ENCODE data around the gene CYP8B1. TPM values are rescaled to one million over a fixed set of nuclear protein-coding genes. Genes with fewer than 3 reads are reported as not detected.

Gene CYP8B1
- total RNA-seq, 4 donors from 2014 or later = not detected

DNA sequence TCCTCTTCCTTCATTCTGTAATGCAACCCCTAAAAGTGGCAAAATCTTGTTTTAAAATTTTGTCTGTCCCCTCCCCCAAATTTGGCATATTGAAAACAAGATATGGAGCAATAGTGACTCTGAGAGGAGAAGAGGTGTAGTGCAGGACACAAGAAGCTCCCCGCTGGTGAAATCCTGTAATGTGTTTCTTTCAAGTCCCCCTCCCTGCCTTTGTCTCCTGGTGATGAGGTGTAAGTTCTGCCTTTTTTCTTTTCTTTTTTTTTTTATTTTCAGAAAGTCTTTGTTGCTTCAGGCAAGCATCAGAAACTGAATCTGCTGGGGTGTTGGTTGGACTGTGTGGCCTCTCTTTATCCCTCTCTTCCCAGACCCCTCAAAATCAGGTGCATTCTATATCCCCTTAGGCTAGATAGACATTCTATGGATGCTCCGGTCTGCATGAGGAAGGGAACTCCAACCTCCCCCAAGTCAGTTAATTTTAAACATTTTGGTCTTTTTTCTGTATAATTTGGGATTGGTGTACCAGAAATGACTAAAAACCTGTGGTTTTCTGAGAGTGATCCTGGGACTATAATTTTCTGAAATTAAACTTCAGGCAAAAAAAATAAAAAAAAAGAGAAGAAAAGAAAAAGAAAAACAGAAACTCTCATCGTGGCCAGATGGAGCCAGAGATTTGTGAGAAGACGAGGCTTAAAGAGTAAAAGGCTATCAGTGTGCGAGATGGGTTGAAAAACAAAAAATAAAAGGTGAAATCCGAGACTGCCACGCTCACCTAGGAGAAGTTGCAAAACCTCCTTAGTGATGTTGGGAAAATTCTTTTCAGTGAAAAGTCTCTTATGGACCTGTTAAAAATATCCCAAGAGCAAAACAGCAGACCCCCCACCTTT, 45.0 kb downstream of the CYP8B1 start:
- 47% methylated on average over 7 of the region's 7 CpGs for WGBS, 2 donors
- DNase-seq = peak in 1 of 2 donors; percentile 8
- intact Hi-C loops (cut with DNase I) = no loop called here

DNA sequence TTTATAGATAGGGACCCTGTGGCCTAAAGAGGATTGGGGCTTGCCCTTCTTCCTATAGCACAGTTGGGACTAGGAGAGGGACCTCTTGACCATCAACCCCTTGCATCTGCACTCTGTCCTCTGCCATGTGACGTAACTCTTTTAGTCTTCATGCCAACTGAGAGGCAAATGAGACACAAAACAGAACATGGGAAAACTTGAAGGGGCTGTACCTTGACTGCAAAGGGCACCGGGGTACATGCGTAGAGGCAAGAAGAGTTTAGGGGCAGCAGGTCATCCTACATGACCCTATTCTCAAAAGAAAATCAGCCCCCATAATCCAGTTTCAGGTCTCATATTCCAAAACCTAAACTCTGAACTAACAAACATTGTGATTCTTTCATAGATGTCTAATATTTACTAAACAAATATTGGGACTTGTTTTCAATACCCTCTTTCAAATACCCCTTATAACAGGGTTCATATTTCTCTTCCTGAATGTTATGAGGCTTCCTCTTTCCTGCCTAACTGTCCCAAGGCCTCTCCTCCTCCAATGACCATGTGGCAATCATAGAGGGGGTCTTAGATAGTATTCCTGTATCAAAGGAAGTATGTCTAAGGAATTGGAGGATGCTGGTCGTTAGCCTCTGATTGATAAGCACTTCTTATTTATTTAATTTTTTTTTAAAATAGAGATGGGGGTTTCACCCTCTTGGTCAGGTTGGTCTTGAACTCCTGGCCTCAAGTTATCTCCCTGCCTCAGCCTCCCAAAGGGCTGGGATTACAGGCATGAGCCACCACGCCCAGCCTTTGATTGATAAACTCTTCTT, 45.8 kb downstream of the CYP8B1 start:
- intact Hi-C loops (cut with DNase I) = no loop called here
- Histone ChIP-seq H3K9me3 (no peaks in the 10 kb centered on the region), H3K27ac (no peak overlapping the region), H3K36me3 (no peaks in the 10 kb centered on the region), H3K4me3 (replicated peaks in 1 of 3) (no peak overlapping the region), H3K27me3 (no peaks in the 10 kb centered on the region), H3K4me1 (no peaks in the 10 kb centered on the region)
- no peak for DNase-seq
- WGBS, 2 donors = 80 to 86% methylated on average over 5 of the region's 5 CpGs
- TF ChIP-seq CTCF (IDR thresholded peaks at IDR 0.05) = no peak
- TF ChIP-seq POLR2A (IDR thresholded peaks at IDR 0.05) = no peak

More for the DNA sequence above, 45.0 kb downstream of the CYP8B1 start:
- no peaks in the 10 kb centered on the region for H3K9me3 ChIP-seq
- H3K36me3 ChIP-seq = no peaks in the 10 kb centered on the region
- no peak overlapping the region for H3K27ac ChIP-seq
- no peak overlapping the region for H3K4me3 ChIP-seq (replicated peaks in 1 of 3)
- no peaks in the 10 kb centered on the region for H3K27me3 ChIP-seq
- H3K4me1 ChIP-seq = no peaks in the 10 kb centered on the region
- no peak for TF ChIP-seq POLR2A (IDR thresholded peaks at IDR 0.05)
- TF ChIP-seq CTCF (IDR thresholded peaks at IDR 0.05) = peak; percentile 26 to 90 (median 70)

DNA sequence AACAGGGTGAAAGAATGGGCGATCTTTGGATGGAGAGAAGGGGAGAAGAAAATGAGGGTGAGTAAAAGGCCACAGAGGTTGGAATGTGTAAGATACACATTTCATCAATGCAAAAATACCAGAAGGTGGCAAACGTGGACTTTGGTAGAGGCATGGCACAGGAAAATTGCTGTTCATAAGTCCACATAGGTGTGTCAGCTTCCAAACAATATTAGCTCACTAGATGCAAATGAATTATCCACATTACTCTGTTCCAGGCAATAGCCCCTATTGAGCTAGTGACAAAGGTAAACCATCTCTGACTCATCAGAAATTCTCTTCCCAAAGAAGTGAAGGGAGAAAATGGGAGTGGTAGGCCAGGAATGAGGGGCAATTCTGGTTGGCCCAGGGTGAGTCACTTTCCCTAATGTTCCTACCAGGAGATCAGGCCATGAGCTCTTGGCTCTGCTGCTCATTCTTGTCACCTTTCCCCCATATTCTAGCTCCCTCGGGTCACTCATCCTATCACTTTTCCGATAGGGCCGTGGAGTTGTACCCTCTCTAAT, 46.5 kb downstream of the CYP8B1 start:
- H3K27ac ChIP-seq = no peak overlapping the region
- TF ChIP-seq POLR2A (IDR thresholded peaks at IDR 0.05) (no peak), CTCF (IDR thresholded peaks at IDR 0.05) (no peak)
- intact Hi-C loops (cut with DNase I) = no loop called here
- no peaks in the 10 kb centered on the region for H3K27me3 ChIP-seq
- H3K36me3 ChIP-seq = no peaks in the 10 kb centered on the region
- no peak for DNase-seq
- no peaks in the 10 kb centered on the region for H3K9me3 ChIP-seq
- no peak overlapping the region for H3K4me3 ChIP-seq (replicated peaks in 1 of 3)
- WGBS, 2 donors = 93 to 95% methylated on average over 5 of the region's 5 CpGs
- H3K4me1 ChIP-seq = no peaks in the 10 kb centered on the region

- no peak for DNase-seq
- no peaks in the 10 kb centered on the region for H3K4me1 ChIP-seq
- no peaks in the 10 kb centered on the region for H3K27me3 ChIP-seq
- no peak overlapping the region for H3K27ac ChIP-seq
- H3K9me3 ChIP-seq = no peaks in the 10 kb centered on the region
- no peaks in the 10 kb centered on the region for H3K36me3 ChIP-seq
- WGBS, 2 donors = 82 to 92% methylated on average over 4 of the region's 4 CpGs
- intact Hi-C loops (cut with DNase I) = no loop called here
- H3K4me3 ChIP-seq (replicated peaks in 1 of 3) = no peak overlapping the region
- TF ChIP-seq POLR2A (IDR thresholded peaks at IDR 0.05) = no peak
- TF ChIP-seq CTCF (IDR thresholded peaks at IDR 0.05) = no peak
These were observed 48.0 kb downstream of the CYP8B1 start for GRCh38 chr3:42827654-42828053.
